Upper lobe of left lung (tissue), 6 donors: ENCODE results near the gene PLEKHF1. TPM values are rescaled to one million over a fixed set of nuclear protein-coding genes. Genes with fewer than 3 reads are reported as not detected.
A peak's percentile ranks its signal among the peaks of the same experiment; 100 is the strongest.

Experiments used
- ATAC-seq, 2 donors: fragments of 200-7000 bp; cut with Tn5 transposase; one replicate each; pipeline ENCODE4 v1.9.1; 2022; ENCODE audit warnings: mild to moderate bottlenecking in 2 of 2, moderate library complexity in 2 of 2; ENCODE audit not compliant: low FRiP score in 2 of 2
- DNase-seq, 2 donors: peaks; one replicate each; pipeline ENCODE4 v3.0.0-alpha.2; 2019 to 2020
- H3K27ac ChIP-seq, 4 donors: fragments of 200-600 bp; sonication (generic); one replicate each; pipeline ENCODE4 v1.5.1; 2016 to 2019
- H3K27me3 ChIP-seq, 4 donors: fragments of 200-600 bp; sonication (generic); one replicate each; pipeline ENCODE4 v1.5.1; 2017 to 2019
- H3K36me3 ChIP-seq, 4 donors: fragments of 200-600 bp; sonication (generic); one replicate each; pipeline ENCODE4 v1.5.1; 2016 to 2019
- H3K4me1 ChIP-seq, 4 donors: fragments of 200-600 bp; sonication (generic); one replicate each; pipeline ENCODE4 v1.5.1; 2018 to 2019
- H3K4me3 ChIP-seq, 4 donors: fragments of 200-600 bp; sonication (generic); one replicate each; pipeline ENCODE4 v1.5.1; 2017 to 2019; ENCODE audit warnings: mild to moderate bottlenecking in 2 of 4, moderate library complexity in 1 of 4
- H3K9me3 ChIP-seq, 4 donors: fragments of 200-600 bp; sonication (generic); one replicate each; pipeline ENCODE4 v1.5.1; 2018 to 2019
- EP300 ChIP-seq, 4 donors: sonication (generic); formaldehyde crosslinking; IDR thresholded peaks; one replicate each; pipeline ENCODE4 v1.5.1; 2017; ENCODE audit warnings: antibody characterized with exemption in 4 of 4, control low read depth in 2 of 4
- POLR2A ChIP-seq, 4 donors: fragments of 450-650 bp; IDR thresholded peaks; one replicate each; pipeline ENCODE4 v1.5.1; 2016 to 2017; ENCODE audit warnings: antibody characterized with exemption in 4 of 4, mild to moderate bottlenecking in 2 of 4
- POLR2AphosphoS5 ChIP-seq, 2 donors: sonication (generic); formaldehyde crosslinking; IDR thresholded peaks; one replicate each; pipeline ENCODE4 v1.5.1; 2017; ENCODE audit warnings: antibody characterized with exemption in 2 of 2
- WGBS, 2 donors: methylation state at CpG; one replicate each; pipeline ENCODE4 v1.1.5; 2017 to 2018; 5-methylcytosine and 5-hydroxymethylcytosine counted together
- total RNA-seq, 6 donors: library from RNA; depleted of rRNA in 4 of 6; stranded (reverse); fragments of >200 nt in 4 of 6; gene quantifications; one replicate each; pipeline versions ENCODE4 v1.1.0 to v1.2.1, GENCODE V29; 2016 to 2021
- TF ChIP-seq, protein P1 (sequence below), 6 experiments: fragments of 450-650 bp in 4 of 6; fragments of 200-600 bp in 2 of 6; sonication (generic) in 2 of 6; IDR thresholded peaks; one replicate each; pipeline ENCODE4 v1.5.1; 2016 to 2019; ENCODE audit warnings: antibody characterized with exemption in 6 of 6
- donor health status: DM: no; HTN: no; CAD: no; lungs with moderate emphysema.
- donor health status: DM: no; HTN: yes; CAD: no; lungs with severe emphysema.

Gene PLEKHF1
- total RNA-seq, 6 donors from 2014 or later = 10.6 to 21.0 (median 14.2) TPM

DNA sequence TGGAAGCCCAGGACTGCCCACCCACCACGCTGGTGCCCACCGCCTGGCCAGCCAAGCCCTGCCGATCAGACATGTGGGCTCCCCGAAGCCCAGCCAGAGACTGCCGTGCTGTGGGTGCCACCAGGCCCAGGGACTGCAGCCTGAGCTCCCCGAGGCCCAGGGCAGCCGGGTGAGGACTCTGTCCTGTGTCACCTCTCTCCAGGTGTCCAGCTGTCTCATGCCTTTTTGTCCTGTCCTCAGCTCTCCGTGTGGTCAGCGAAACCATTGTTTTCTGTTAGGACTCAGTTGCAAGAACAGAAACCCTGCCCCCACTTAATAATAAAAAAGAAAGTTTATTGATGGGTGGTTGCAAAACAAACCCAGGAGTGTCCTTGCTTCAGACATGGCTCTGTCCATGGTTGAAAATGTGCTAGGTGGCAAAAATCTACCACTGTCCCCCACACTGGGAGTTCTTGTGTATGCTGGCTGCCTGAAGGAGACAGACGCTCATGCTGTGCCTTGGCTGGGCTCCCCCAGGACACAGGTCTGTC is 9.9 kb downstream of the PLEKHF1 start:
- peak overlapping the region in 3 of 4 donors; percentile 14 to 72 (median 64) for H3K27ac ChIP-seq

DNA sequence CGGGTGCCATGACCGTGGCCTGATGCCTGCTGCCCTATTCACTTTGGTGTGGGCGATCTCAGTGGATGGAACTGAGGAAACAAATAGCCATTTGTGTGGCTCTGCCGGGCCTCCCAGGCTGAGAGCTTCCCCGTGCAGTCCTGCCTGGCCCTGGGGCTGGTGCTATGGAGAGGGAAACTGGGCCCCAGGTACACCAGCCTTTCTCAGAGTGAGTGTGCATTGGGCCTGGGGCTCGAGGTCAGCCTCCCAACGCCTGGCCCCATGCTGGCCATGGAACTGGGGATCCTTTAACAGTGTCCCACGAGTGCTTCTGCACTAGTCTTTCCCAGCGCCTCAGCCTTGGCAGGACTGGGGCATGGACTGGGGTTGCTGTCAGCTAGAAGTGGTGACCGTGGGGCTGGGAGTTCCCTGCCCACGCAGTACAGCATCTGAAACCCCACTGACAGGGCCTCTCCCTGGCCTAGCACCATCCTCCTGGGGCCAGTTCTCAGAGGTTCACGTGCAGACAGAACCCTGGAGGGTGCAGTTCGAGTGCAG is 10.5 kb downstream of the PLEKHF1 start:
- ATAC-seq (no peak), DNase-seq (peak in 1 of 2 donors; percentile 11)
- Histone ChIP-seq H3K27ac (peak overlapping the region in 3 of 4 donors; percentile 59 to 72 (median 64)), H3K4me3 (no peak overlapping the region), H3K4me1 (peaks cover 47 to 84% (median 64%) of the 10 kb centered on the region in 4 donors), H3K27me3 (no peaks in the 10 kb centered on the region), H3K9me3 (no peaks in the 10 kb centered on the region), H3K36me3 (peaks cover 3 to 48% (median 27%) of the 10 kb centered on the region in 4 donors)
- 80 to 93% methylated on average over 1 to 12 of the region's 13 CpGs for WGBS, 2 donors
- TF ChIP-seq POLR2A (IDR thresholded peaks at IDR 0.05) = no peak
- TF ChIP-seq POLR2AphosphoS5 (IDR thresholded peaks at IDR 0.05) = no peak
- no peak for TF ChIP-seq EP300 (IDR thresholded peaks at IDR 0.05)
- TF ChIP-seq, protein P1, sequence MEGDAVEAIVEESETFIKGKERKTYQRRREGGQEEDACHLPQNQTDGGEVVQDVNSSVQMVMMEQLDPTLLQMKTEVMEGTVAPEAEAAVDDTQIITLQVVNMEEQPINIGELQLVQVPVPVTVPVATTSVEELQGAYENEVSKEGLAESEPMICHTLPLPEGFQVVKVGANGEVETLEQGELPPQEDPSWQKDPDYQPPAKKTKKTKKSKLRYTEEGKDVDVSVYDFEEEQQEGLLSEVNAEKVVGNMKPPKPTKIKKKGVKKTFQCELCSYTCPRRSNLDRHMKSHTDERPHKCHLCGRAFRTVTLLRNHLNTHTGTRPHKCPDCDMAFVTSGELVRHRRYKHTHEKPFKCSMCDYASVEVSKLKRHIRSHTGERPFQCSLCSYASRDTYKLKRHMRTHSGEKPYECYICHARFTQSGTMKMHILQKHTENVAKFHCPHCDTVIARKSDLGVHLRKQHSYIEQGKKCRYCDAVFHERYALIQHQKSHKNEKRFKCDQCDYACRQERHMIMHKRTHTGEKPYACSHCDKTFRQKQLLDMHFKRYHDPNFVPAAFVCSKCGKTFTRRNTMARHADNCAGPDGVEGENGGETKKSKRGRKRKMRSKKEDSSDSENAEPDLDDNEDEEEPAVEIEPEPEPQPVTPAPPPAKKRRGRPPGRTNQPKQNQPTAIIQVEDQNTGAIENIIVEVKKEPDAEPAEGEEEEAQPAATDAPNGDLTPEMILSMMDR (IDR thresholded peaks at IDR 0.05) = no peak

More for the DNA sequence above, 9.9 kb downstream of the PLEKHF1 start:
- DNase-seq = no peak
- Histone ChIP-seq H3K9me3 (no peaks in the 10 kb centered on the region), H3K4me1 (peaks cover 43 to 81% (median 61%) of the 10 kb centered on the region in 4 donors), H3K4me3 (no peak overlapping the region), H3K36me3 (peaks cover 3 to 48% (median 27%) of the 10 kb centered on the region in 4 donors), H3K27me3 (no peaks in the 10 kb centered on the region)
- ATAC-seq = no peak
- WGBS, 2 donors = 90 to 91% methylated on average over 8 to 10 of the region's 10 CpGs
- no peak for TF ChIP-seq POLR2A (IDR thresholded peaks at IDR 0.05)
- TF ChIP-seq, protein P1 (IDR thresholded peaks at IDR 0.05) = no peak
- TF ChIP-seq POLR2AphosphoS5 (IDR thresholded peaks at IDR 0.05) = no peak
- no peak for TF ChIP-seq EP300 (IDR thresholded peaks at IDR 0.05)

DNA sequence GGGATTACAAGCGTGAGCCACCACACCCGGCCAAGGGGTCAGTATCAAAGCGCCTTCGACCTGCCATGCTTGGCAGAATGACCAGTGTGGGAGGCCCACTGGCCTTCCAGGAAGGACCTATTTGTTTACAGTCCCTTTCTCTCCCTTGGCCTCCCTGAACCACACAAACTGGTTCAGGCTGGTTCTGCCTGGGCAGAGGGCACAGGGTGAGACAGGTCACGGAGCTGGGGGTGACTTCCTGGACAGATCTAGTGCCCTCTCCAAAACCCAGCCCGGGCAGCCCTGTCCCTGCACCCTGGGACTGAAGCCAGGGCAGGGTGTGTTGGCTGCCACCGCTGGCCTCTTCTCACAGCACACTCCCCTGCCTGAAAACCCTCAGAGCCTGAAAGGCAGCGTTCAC is 11.3 kb downstream of the PLEKHF1 start:
- H3K27me3 ChIP-seq = no peaks in the 10 kb centered on the region
- 58 to 68% methylated on average over 4 to 8 of the region's 8 CpGs for WGBS, 2 donors
- peaks cover 49 to 84% (median 66%) of the 10 kb centered on the region in 4 donors for H3K4me1 ChIP-seq
- DNase-seq (peak in 1 of 2 donors; percentile 83), ATAC-seq (peak in 1 of 2 donors; percentile 65)
- H3K36me3 ChIP-seq = peaks cover 3 to 45% (median 27%) of the 10 kb centered on the region in 4 donors
- H3K9me3 ChIP-seq = no peaks in the 10 kb centered on the region
- H3K4me3 ChIP-seq = no peak overlapping the region
- peak overlapping the region; percentile 38 to 72 (median 62) for H3K27ac ChIP-seq
- peak in 1 of 4 donors; percentile 65 for TF ChIP-seq EP300 (IDR thresholded peaks at IDR 0.05)
- TF ChIP-seq, protein P1 (IDR thresholded peaks at IDR 0.05) = no peak
- TF ChIP-seq POLR2A (IDR thresholded peaks at IDR 0.05) = no peak
- TF ChIP-seq POLR2AphosphoS5 (IDR thresholded peaks at IDR 0.05) = peak in 1 of 2 donors; percentile 61

DNA sequence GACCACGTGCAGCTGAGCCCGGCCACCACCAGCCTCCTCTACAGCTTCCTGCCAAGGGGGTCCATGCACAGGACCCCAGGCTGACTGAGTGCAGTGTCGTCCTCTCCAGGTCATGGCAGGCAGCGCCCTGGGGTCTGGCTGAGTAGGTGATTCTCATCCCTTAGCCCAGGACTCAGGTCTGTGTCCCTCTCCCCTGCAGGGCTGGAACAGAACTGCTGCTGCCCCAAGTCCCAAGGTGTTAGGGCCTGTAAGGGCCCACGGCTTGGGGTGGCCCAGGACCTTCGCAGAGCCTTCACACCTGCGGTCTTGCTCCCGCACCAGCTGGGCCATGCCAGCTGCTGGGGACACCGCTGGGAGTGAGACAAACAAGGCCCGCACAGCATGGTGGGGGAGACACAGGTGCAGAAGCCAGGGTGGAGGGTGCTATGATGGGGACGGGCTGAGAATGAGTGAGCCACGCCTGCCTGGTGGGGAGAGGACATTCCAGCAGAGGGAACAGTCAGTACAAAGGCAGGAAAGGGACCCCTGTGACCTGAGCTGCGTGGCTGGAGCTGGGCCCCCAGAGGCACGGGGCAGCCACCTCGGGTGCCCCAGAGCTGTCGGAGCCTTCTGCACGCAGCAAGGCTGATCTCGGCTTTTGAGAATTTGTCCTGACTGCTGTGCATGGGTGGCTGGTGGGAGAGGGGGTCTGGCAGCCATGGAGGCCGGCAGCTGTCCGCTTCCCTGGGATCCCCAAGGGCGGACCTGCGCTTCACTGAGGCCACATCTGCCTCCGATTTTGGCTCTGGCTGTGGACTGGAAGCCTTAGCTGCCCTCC is 11.9 kb downstream of the PLEKHF1 start:
- no peak for DNase-seq
- TF ChIP-seq POLR2A (IDR thresholded peaks at IDR 0.05) (no peak), POLR2AphosphoS5 (IDR thresholded peaks at IDR 0.05) (no peak)
- TF ChIP-seq, protein P1 (IDR thresholded peaks at IDR 0.05) = peak in 1 of 6 experiments; percentile 32
- H3K4me3 ChIP-seq = no peak overlapping the region
- peak overlapping the region in 3 of 4 donors; percentile 59 to 72 (median 64) for H3K27ac ChIP-seq
- ATAC-seq = no peak
- no peaks in the 10 kb centered on the region for H3K9me3 ChIP-seq
- H3K4me1 ChIP-seq = peaks cover 45 to 79% (median 66%) of the 10 kb centered on the region in 4 donors
- H3K27me3 ChIP-seq = no peaks in the 10 kb centered on the region
- WGBS, 2 donors = 88% methylated on average over 8 to 18 of the region's 23 CpGs
- peaks cover 3 to 45% (median 27%) of the 10 kb centered on the region in 4 donors for H3K36me3 ChIP-seq
